ENCODE results near the gene PER2. TPM values are rescaled to one million over a fixed set of nuclear protein-coding genes. Genes with fewer than 3 reads are reported as not detected.
"Not testable (repeated sequence)": the region's sequence is repeated elsewhere in the genome, so short reads cannot be mapped to it uniquely, and the experiment has no call there.

PER2 gene, protein sequence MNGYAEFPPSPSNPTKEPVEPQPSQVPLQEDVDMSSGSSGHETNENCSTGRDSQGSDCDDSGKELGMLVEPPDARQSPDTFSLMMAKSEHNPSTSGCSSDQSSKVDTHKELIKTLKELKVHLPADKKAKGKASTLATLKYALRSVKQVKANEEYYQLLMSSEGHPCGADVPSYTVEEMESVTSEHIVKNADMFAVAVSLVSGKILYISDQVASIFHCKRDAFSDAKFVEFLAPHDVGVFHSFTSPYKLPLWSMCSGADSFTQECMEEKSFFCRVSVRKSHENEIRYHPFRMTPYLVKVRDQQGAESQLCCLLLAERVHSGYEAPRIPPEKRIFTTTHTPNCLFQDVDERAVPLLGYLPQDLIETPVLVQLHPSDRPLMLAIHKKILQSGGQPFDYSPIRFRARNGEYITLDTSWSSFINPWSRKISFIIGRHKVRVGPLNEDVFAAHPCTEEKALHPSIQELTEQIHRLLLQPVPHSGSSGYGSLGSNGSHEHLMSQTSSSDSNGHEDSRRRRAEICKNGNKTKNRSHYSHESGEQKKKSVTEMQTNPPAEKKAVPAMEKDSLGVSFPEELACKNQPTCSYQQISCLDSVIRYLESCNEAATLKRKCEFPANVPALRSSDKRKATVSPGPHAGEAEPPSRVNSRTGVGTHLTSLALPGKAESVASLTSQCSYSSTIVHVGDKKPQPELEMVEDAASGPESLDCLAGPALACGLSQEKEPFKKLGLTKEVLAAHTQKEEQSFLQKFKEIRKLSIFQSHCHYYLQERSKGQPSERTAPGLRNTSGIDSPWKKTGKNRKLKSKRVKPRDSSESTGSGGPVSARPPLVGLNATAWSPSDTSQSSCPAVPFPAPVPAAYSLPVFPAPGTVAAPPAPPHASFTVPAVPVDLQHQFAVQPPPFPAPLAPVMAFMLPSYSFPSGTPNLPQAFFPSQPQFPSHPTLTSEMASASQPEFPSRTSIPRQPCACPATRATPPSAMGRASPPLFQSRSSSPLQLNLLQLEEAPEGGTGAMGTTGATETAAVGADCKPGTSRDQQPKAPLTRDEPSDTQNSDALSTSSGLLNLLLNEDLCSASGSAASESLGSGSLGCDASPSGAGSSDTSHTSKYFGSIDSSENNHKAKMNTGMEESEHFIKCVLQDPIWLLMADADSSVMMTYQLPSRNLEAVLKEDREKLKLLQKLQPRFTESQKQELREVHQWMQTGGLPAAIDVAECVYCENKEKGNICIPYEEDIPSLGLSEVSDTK (N-terminal part only)
- 13.0 TPM for total RNA-seq
- long read RNA-seq, partial matches to known transcripts, result 12 of 21 reads
- long read RNA-seq, other reads (novel, unspliced or antisense), result 9 of 21 reads

DNA sequence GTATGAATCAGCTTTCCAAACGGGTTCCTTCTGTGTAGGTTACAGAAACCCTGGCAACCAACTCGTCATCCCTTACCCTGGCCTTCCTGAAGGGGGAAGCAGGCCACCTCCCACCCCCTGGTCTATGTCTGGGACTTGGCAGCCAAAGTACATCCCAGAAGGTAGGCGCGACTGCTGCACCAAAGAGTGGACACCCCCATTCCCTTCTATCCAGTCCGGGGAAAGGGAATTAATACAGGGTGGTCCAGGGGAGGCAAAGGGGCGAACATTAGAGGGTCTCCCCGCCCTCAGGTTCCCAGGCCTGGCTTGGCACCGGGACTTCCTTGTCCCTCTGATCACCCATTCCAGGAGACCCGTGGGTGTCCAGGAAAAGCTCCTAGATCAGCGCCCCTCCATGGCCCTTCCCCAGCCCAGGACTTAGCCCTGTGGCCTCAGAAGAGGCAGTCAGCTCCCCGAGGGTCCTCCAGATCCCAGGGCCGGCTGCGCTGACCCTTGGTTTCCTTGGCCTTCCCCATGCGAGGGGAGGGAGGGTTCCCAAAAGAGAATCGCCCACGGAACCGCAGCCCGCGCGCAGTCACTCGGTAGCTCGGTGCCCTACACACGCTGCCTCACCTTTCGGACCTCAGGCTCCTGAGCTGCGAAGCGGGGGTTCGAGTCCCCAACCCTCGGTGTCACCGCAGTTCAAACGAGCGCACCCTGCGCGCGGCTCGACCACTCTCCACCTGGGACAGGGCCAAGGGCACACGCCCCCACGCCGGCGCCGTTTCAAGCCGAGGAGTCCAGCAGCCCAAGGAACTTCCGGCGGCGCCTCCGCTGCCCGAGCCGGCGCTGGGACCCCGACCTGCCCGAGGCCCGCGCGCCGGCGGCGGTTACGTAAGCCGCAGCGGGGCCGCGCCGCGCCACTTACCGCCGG is at the start of gene PER2:
Gene PER2 (minus strand): TSS at position 874 of the 913 bp plus-strand sequence. CDS start 10,674 bp downstream, outside the sequence.
- no peak for DNase-seq (ENCODE audit: low spot score)
- intact Hi-C loops (cut with DNase I), result loop anchor here (2.0 kb wide), 1 partner anchor 33 kb away; the partner anchor contains the start of gene TRAF3IP1

DNA sequence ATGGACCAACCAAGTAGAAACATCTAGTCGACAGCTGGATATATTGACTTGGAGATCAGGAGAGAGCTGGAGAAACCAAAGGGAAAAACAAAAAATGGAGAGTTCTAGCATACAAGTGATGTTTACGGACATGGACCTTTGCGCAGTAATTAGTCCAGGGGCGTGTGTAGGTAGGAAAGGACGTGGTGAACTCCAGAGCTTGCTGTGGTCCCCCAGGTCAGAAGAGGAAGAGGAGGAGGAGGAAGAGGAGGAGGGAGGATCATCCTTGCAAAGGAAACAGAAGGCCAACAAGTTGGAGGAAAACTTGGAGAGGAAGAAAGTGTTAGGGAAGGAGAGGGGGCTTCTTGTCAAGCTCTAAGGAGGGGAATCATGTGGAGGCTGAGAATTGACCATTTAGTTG is 49.4 kb upstream of the PER2 start:
- DNase-seq (ENCODE audit: low spot score), result no peak
- intact Hi-C loops (cut with DNase I), result no loop called here

DNA sequence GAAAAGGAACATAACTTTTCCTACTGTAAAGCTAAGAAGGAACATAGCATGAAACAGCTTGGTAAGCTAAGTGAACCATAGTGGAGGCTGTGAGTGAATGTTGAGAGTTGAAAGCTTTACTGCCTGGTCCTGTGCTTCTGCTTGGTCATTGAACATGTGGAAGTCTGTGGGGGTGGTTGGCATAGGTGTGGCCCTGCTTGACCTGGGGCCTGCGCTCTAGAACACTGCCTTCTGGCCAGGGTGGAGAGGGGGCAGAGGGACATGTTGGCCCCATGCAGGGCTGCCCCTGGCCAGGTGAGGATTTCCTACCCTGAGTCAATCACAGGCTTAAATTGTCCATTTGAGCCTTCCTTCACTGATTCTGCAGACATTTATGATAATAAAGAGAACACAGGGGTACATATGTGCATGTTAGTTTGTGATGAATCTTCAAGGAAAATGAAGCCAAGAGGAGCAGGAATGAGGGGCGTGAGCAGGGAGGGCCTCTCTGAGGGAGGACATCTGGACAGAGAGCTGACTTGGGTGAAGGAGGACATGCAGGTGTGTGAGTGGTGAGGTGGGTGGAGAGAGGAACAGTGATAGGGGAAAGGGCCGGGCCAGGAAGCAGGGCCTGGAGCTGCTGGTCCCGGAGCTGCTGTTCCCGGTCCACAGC is 48.5 kb upstream of the PER2 start:
- DNase-seq (ENCODE audit: low spot score), result peak; percentile 36
- intact Hi-C loops (cut with DNase I), result no loop called here

DNA sequence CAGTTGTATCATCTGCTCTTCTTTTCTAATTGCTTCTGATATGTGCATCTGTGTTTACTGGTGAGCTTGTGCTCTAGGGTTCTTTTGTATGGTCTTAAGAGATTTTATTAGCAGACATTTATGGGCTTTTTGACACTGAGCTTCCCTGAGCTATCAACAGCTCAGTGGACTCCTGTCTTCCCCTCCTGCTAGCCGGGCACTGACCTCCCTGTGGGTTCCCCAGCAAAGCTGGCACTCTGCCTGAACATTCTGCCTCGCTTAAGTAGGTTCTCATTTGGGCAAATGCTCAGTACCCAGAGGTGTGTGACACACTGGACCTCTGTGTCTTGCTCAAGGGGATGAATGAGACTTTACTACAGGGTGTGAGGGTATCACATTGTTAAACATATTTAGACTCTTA is 47.7 kb upstream of the PER2 start:
- DNase-seq (ENCODE audit: low spot score), result peak; percentile 82
- intact Hi-C loops (cut with DNase I), result no loop called here

DNA sequence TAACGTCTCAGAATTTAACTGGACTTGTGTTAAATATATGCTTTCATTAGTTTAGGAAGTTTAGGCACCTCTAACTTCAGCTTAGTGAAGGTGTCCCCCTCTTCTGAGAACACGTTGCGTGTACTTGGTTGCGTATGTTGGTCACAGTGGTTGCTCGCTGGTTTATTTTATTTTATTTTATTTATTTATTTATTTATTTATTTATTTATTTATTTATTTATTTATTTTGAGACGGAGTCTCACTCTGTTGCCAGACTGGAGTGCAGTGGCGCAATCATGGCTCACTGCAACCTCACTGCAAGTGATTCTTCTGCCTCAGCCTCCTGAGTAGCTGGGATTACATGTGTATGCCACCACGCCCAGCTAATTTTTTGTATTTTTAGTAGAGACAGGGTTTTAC is 47.2 kb upstream of the PER2 start:
- DNase-seq (ENCODE audit: low spot score); intact Hi-C loops (cut with DNase I): not testable (repeated sequence)

DNA sequence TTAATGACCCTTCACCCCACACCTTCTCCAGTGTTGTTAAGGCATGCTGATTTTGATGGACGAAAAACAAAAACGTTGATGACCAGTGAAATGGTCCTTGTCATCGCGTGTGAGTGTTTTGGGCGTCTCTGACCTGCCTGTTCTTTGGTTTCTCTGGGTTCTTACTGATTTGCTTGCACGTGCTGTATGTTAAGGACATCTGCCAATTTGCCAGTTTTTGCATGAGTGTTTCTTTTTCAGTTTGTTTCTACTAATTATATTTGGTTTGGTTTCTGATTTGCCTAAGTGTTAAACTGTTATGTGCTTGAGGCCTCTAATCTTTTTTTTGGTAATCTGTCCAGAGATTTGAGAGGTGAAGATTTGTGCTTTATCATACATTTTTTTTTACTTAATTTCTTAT is 46.5 kb upstream of the PER2 start:
- no peak for DNase-seq (ENCODE audit: low spot score)
- intact Hi-C loops (cut with DNase I), result no loop called here

DNA sequence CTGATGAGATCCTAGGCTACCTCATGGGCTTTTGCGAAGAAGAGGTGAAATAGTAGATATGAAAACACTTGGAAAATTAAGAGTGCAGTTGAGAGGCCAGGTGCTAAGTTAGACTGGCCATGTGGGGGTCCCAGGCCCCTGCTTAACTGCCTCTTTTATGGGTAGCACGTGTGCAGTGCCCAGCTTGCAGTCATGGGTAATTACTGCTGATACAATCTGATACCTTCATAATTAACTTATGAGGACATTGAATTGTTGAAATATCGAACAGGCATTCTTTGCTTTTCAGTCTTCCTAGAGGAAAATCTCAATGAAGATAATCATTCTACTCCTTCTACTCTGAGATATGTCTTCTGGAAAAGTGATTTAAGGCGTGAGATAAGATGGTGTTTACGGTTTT is 43.5 kb upstream of the PER2 start:
- intact Hi-C loops (cut with DNase I), result no loop called here
- DNase-seq (ENCODE audit: low spot score), result no peak

DNA sequence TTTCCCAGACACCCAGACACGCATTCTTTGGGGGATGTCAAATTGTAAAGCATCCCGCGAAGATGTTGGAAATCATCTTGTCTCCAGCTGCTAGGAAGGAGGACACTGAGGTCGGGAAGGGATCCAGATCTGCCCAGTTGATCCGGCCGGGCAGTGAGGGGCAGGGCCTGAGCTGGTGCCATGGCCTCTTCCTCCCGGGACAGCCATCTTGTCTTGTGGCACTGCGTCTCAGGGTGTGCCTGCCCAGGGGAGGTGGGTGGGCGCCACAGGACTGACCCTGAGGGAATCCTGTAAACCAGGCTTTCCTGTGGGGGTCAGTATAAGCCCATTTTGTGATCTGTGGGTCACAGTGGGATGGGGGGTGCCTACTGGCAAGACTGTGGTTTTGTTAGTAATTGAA is 42.0 kb upstream of the PER2 start:
- DNase-seq (ENCODE audit: low spot score), result peak; percentile 44
- intact Hi-C loops (cut with DNase I), result no loop called here

DNA sequence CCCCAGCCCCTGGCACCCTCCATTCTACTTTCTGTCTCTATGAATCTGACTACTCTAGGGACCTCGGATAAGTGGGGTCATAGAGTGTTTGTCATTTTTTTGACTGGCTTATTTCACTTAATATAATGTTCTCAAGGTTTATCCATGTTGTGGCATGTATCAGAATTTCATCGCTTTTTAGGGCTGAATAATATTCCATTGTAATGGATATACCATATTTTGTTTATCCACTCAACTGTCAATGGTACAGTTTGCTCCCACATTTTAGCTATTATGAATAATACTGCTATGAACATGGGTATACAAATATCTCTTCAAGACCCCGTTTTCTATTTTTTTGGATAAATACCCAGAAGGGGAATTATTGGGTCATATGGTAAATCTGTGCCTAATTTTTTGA is 39.3 kb upstream of the PER2 start:
- no peak for DNase-seq (ENCODE audit: low spot score)
- intact Hi-C loops (cut with DNase I), result no loop called here

DNA sequence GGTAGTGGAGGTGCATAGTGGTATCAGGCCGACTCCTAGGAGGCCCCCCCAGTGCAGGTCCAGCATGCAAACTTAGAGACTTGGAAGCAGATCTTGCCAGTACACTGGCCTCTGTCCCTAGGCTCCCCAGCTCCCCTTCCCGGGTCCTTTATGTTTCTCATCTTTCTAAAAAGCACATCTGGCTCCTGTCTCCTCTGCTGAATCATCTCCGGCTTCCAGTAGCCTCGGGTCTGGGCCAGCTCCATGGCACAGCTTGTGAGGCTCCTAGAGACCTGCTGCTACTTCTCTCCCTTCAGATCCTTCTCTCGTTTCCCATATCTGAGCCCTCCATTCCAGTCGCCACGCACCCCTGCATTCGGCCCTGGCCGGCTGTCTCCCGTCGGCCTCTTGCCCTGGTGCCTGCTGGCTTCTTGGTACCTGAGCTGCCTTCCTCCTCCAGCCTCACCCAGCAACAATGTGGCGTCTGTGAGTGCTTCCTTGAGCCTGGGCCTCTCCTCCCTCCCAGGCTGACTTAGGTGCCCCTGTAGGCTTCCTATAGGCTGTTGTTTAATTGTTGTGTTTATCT is 38.5 kb upstream of the PER2 start:
- DNase-seq (ENCODE audit: low spot score), result peak; percentile 74
- intact Hi-C loops (cut with DNase I), result no loop called here

DNA sequence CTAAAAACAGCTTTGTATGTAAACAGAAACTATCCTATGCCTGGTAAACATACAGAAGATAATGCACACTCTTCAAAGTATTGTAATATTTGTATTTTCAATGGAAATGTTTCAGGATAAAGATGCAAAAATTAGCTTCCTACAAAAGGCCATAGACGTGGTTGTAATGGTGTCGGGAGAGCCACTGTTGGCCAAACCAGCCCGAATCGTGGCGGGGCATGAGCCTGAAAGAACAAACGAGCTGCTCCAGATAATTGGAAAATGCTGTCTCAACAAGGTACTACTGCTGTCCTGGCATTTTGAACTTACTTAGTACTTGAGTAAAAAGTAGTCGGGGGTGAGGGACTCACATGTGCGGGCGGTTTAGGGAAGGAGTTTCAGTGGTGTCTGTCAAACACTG is 37.3 kb upstream of the PER2 start:
- no peak for DNase-seq (ENCODE audit: low spot score)
- intact Hi-C loops (cut with DNase I), result no loop called here

DNA sequence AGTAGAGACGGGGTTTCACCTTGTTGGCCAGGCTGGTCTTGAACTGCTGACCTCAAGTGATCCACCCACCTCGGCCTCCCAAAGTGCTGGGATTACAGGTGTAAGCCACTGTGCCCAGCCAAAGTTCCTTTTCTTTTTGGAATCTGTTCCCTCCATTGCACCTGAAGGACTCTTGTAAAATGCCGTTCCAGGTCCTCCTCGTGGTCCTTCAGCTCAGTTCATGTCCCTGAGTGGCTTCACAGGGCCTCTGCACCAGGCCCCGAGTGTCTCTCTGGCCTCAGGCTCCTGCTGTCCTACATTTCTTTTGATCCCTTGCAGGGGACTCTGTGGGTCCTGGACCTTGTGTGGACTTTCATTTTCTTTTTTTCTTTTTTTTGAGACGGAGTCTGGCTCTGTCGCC is 35.8 kb upstream of the PER2 start:
- intact Hi-C loops (cut with DNase I), result not testable (repeated sequence)
- DNase-seq (ENCODE audit: low spot score), result peak; percentile 63

DNA sequence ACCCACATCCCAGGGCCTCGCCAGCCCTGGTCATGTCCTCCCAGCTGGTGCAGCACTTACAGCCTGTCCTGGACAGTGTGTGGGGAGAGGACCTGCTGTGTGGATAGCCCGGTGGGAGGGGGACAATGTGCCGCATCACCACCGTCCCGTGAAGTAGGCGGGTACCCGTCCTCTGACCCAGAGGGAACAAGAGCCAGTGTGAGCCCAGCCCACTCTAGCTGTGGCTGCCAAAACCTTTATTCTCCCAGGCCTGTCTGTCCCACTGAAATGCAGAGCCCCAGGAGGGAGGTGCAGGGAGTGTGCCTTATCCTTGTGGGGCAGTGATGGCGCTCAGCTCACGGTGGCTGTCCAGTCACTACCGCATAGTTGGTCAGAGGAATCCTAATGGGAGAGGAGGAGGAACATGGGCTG is 33.6 kb upstream of the PER2 start:
- peak; percentile 68 for DNase-seq (ENCODE audit: low spot score)
- intact Hi-C loops (cut with DNase I), result no loop called here

DNA sequence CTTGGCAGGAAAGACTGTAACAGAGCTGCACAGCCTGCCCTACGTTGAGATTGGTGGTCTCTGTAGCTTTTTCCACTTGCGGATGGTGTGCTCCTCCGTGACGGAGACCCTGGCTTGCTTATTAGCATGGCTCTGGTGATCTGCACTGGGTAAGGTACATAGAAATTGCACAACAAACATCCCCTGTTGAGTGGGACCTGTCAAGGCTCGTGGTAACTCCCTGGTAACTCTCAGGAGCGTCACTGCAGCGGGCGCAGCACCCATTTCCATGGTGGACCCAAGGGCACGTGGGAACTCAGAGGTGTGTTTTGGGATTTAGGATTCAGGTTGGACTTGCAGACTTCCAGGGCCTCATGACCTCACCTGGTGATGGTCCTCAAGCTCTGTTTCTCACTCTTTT is 33.1 kb upstream of the PER2 start:
- DNase-seq (ENCODE audit: low spot score), result peak; percentile 33
- intact Hi-C loops (cut with DNase I), result loop anchor here (2.0 kb wide), 1 partner anchor 33 kb away; the partner anchor contains the start of gene PER2

DNA sequence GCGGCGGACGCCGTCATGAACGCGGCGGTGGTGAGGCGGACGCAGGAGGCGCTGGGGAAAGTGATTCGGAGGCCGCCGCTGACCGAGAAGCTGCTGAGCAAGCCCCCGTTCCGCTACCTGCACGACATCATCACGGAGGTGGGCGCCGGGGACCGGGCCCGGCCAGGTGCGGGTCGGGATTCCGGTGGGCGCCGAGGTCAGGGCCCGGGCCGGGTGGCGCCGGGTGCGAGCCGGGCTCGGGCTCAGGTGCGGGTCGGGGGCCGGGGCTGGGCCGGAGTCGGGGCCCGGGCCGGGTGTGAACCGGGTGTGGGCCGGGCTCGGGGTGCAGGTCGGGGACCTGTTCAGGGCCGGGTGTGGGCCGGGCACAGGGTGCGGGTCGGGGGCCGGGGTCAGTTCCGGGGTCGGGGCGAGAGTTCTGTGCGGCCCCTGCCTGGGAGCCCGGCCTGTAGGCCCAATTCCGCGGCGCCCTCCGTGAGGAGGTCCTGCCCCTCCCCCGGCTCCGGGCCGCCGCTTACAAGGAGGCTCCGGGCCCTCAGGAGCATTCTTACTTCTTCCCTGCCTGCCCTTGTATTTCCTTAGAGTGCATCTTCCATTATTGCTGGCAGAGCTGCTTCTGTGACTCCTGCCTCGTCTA is 32.4 kb upstream of the PER2 start:
- no peak for DNase-seq (ENCODE audit: low spot score)
- intact Hi-C loops (cut with DNase I), result loop anchor here (2.0 kb wide), 1 partner anchor 32 kb away; the partner anchor contains the start of gene PER2

DNA sequence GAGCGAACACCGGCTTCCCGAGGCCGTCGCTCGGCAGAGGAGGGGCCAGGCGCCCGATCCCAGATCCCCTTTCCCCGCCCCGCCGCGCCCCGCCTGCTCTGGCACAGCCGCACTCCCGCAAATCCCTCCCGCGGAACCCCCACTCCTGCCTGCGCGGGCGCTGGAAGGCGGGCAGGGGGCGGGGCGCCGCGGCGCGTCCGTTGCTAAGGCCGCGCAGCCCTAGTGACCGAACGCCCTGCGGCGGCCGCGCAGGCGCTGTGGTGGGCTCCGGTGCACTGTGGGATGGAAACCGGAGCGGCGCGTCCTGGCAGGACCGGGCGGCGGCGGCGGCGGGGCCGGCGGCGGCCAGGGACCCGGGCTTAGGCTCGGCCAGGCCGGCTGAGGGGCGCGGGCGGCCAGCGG is 31.8 kb upstream of the PER2 start, which contains the start of gene TRAF3IP1:
Gene TRAF3IP1 (plus strand): TSS at position 273 of the 402 bp plus-strand sequence. CDS start 145 bp downstream, outside the sequence.
- peak; percentile 94 for DNase-seq (ENCODE audit: low spot score)
- intact Hi-C loops (cut with DNase I), result loop anchor here (2.0 kb wide), 1 partner anchor 31 kb away; the partner anchor contains the start of gene PER2

DNA sequence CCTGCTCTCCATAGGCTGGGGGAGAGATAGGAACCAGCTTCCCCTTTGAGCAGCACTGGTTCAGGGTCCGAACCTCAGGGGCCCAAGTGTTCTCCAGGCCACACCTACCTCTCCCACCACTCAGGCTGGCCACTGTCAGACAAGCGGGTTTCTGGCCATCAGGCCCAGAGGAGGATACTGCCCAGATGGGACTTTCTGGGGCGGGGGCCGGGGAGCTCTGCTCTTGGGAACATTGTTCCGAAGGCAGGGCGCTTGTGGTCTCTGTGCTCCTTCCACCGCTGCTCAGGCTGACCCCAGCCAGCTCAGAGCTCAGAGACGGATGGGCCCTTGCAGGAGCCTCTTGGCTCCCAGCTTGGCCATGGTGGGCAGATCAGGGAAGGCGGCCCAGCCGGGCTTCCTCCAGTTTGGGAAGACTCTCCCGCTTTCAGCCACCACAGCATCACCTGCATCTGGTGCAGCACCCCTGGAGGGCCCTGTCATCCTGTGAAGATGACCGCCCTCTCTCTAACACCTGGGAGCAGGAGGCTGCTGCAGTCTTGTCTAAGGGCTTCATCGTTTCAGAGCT is 26.7 kb upstream of the PER2 start:
- no peak for DNase-seq (ENCODE audit: low spot score)
- intact Hi-C loops (cut with DNase I), result no loop called here
